ENCODE results near the gene SHMT1.

The SHMT1 gene

GRCh38 chr17:18280766-18281371, 82.5 kb downstream of the SHMT1 start:
- DNase-seq, result no peak

GRCh38 chr17:18280249-18280648, 83.1 kb downstream of the SHMT1 start:
- DNase-seq, result no peak

GRCh38 chr17:18278867-18279266, 84.5 kb downstream of the SHMT1 start:
- no peak for DNase-seq

Data from stimulated activated CD4-positive, alpha-beta T cell treated with anti-CD3 and anti-CD28 coated beads, Interleukin-12 subunit alpha, Interleukin-12 subunit beta, amount 100 ng/mL, for 4 hours (primary cell).